SU-DHL-6 (cell line): ENCODE measurements around the gene TAPT1.

Experiments used
- EZH2phosphoT487 ChIP-seq: fragments of 200-600 bp; sonication (generic), shearing (Covaris generic); conservative IDR thresholded peaks from 2 replicates; pipeline ENCODE4 v1.6.1; 2018; ENCODE audit warnings: mild to moderate bottlenecking, antibody characterized with exemption, low read length, moderate library complexity, mixed read lengths
- TF ChIP-seq, protein P1 (sequence below): fragments of 200-600 bp; sonication (generic); IDR thresholded peaks from one replicate; pipeline ENCODE4 v1.5.1; 2017; ENCODE audit warnings: antibody characterized with exemption, mild to moderate bottlenecking, low read length, moderate library complexity; ENCODE audit not compliant: insufficient read depth, poor library complexity, severe bottlenecking

DNA sequence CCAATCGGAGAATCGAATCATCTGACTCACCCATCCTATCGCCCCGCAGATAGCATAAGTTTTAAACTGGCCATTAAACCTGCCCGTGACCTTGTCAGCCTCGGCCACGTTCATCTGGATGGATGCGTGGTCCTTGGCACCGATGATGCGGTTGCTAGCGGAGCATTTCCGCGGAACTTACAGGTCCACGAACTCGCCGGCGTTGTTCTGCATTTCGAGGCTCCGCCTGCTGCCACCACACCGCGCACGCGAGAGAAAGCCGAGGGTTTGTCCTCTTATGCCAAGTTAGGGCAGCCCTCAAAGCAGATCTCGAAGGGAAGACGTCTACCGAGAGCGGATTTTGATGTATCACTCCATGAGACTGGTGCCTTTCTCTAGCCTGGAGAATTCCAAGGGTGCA, 30.1 kb upstream of the TAPT1 start:
- TF ChIP-seq, protein P1, sequence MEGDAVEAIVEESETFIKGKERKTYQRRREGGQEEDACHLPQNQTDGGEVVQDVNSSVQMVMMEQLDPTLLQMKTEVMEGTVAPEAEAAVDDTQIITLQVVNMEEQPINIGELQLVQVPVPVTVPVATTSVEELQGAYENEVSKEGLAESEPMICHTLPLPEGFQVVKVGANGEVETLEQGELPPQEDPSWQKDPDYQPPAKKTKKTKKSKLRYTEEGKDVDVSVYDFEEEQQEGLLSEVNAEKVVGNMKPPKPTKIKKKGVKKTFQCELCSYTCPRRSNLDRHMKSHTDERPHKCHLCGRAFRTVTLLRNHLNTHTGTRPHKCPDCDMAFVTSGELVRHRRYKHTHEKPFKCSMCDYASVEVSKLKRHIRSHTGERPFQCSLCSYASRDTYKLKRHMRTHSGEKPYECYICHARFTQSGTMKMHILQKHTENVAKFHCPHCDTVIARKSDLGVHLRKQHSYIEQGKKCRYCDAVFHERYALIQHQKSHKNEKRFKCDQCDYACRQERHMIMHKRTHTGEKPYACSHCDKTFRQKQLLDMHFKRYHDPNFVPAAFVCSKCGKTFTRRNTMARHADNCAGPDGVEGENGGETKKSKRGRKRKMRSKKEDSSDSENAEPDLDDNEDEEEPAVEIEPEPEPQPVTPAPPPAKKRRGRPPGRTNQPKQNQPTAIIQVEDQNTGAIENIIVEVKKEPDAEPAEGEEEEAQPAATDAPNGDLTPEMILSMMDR = no peak
- no peak for TF ChIP-seq EZH2phosphoT487
